Hepatocyte (in vitro differentiated cells): ENCODE data around the gene PLA2G4D. TPM values are rescaled to one million over a fixed set of nuclear protein-coding genes. Genes with fewer than 3 reads are reported as not detected.

ENCODE experiments used
- DNase-seq: peaks from one replicate; pipeline ENCODE4 v3.0.0-alpha.2; 2016; ENCODE audit warnings: low spot score
- H2AFZ ChIP-seq: fragments of 200-600 bp; sonication (generic); 2 replicates; pipeline ENCODE4 v1.6.0; 2016; ENCODE audit warnings: antibody characterized with exemption, mild to moderate bottlenecking
- H3K27ac ChIP-seq: fragments of 200-600 bp; sonication (generic); 2 replicates; pipeline ENCODE4 v1.5.1; 2016; ENCODE audit warnings: mild to moderate bottlenecking
- H3K27me3 ChIP-seq: fragments of 200-600 bp; sonication (generic); 2 replicates; pipeline ENCODE4 v1.6.1; 2016
- H3K36me3 ChIP-seq: fragments of 200-600 bp; sonication (generic); replicated peaks from 2 replicates; pipeline ENCODE4 v1.5.1; 2016; ENCODE audit warnings: low read depth; ENCODE audit not compliant: insufficient read depth
- H3K4me1 ChIP-seq: fragments of 200-600 bp; sonication (generic); 2 replicates; pipeline ENCODE4 v1.5.1; 2016; ENCODE audit warnings: mild to moderate bottlenecking, moderate library complexity; ENCODE audit not compliant: insufficient read depth
- H3K4me2 ChIP-seq: fragments of 200-600 bp; sonication (generic); 2 replicates; pipeline ENCODE4 v1.6.0; 2016
- H3K4me3 ChIP-seq: fragments of 200-600 bp; sonication (generic); 2 replicates; pipeline ENCODE4 v1.5.1; 2016; ENCODE audit warnings: mild to moderate bottlenecking
- H3K79me2 ChIP-seq: fragments of 200-600 bp; sonication (generic); 2 replicates; pipeline ENCODE4 v1.6.0; 2017; ENCODE audit warnings: mild to moderate bottlenecking
- H3K9me2 ChIP-seq: fragments of 200-600 bp; sonication (generic); replicated peaks from 2 replicates; pipeline ENCODE4 v1.6.0; 2017; ENCODE audit warnings: mild to moderate bottlenecking; ENCODE audit not compliant: insufficient read depth
- H3K9me3 ChIP-seq: fragments of 200-600 bp; sonication (generic); 2 replicates; pipeline ENCODE4 v1.5.1; 2016; ENCODE audit warnings: low read depth, mild to moderate bottlenecking
- H4K20me1 ChIP-seq: fragments of 200-600 bp; sonication (generic); 2 replicates; pipeline ENCODE4 v1.6.0; 2016; ENCODE audit warnings: mild to moderate bottlenecking; ENCODE audit not compliant: insufficient read depth, poor library complexity, severe bottlenecking
- CTCF ChIP-seq: fragments of 200-600 bp; sonication (generic); IDR thresholded peaks from 2 replicates; pipeline ENCODE4 v1.5.1; 2016; ENCODE audit warnings: antibody characterized with exemption, mild to moderate bottlenecking; ENCODE audit not compliant: poor library complexity
- EZH2 ChIP-seq: fragments of 200-600 bp; sonication (generic); IDR thresholded peaks from 2 replicates; pipeline ENCODE4 v1.6.1; 2016; ENCODE audit warnings: antibody characterized with exemption, mild to moderate bottlenecking, borderline replicate concordance
- EZH2phosphoT487 ChIP-seq: fragments of 200-600 bp; sonication (generic); IDR thresholded peaks from one replicate; pipeline ENCODE4 v1.6.1; 2018; ENCODE audit warnings: antibody characterized with exemption, mild to moderate bottlenecking, low read depth, moderate library complexity; ENCODE audit not compliant: unreplicated experiment, severe bottlenecking
- WGBS: methylation state at CpG from one replicate; pipeline ENCODE4 v1.1.6; 2016; ENCODE audit warnings: low lambda C conversion rate; ENCODE audit errors: missing lambda C conversion rate; 5-methylcytosine and 5-hydroxymethylcytosine counted together
- polyA plus RNA-seq: library from polyadenylated mRNA; unstranded; fragments of >200 nt; fragmentation: Nextera tagmentation; extraction: Ambion mirVana; gene quantifications from 2 replicates; pipeline ENCODE4 v1.2.1, GENCODE V29; 2016
- total RNA-seq: library from RNA; depleted of rRNA; stranded (reverse); fragments of >200 nt; gene quantifications from 2 replicates; pipeline ENCODE4 v1.2.3, GENCODE V29; 2014

The PLA2G4D gene
- total and polyA plus RNA-seq, 2 experiments from 2014 or later, result 0.17 TPM; not detected in 1

GRCh38 chr15:42102646-42103235 is 8.4 kb upstream of the PLA2G4D start:
- H2AFZ ChIP-seq, result no peak overlapping the region
- H4K20me1 ChIP-seq, result no peaks in the 10 kb centered on the region
- no peak overlapping the region for H3K27ac ChIP-seq
- TF ChIP-seq CTCF, result no peak
- no peak for TF ChIP-seq EZH2
- TF ChIP-seq EZH2phosphoT487, result no peak
- WGBS, result 87% methylated on average over 6 of the region's 6 CpGs
- H3K4me2 ChIP-seq, result no peak overlapping the region
- no peak for DNase-seq
- no peaks in the 10 kb centered on the region for H3K36me3 ChIP-seq
- no peak overlapping the region for H3K4me3 ChIP-seq
- H3K4me1 ChIP-seq, result no peaks in the 10 kb centered on the region
- no peaks in the 10 kb centered on the region for H3K9me3 ChIP-seq
- H3K27me3 ChIP-seq, result no peaks in the 10 kb centered on the region
- H3K79me2 ChIP-seq, result no peaks in the 10 kb centered on the region
- no peaks in the 10 kb centered on the region for H3K9me2 ChIP-seq

- H3K4me1 ChIP-seq, result no peaks in the 10 kb centered on the region
- WGBS, result 71% methylated on average over 1 of the region's 1 CpG
- H3K9me3 ChIP-seq, result no peaks in the 10 kb centered on the region
- H3K36me3 ChIP-seq, result no peaks in the 10 kb centered on the region
- H3K9me2 ChIP-seq, result no peaks in the 10 kb centered on the region
- no peaks in the 10 kb centered on the region for H3K27me3 ChIP-seq
- TF ChIP-seq EZH2phosphoT487 (no peak), CTCF (no peak), EZH2 (no peak)
- no peaks in the 10 kb centered on the region for H4K20me1 ChIP-seq
- H3K4me2 ChIP-seq, result no peak overlapping the region
- H2AFZ ChIP-seq, result no peak overlapping the region
- no peaks in the 10 kb centered on the region for H3K79me2 ChIP-seq
- no peak overlapping the region for H3K4me3 ChIP-seq
- no peak overlapping the region for H3K27ac ChIP-seq
- no peak for DNase-seq
These were observed 7.5 kb upstream of the PLA2G4D start for GRCh38 chr15:42101861-42102260.

GRCh38 chr15:42100021-42100800 is 5.8 kb upstream of the PLA2G4D start:
- Histone ChIP-seq H4K20me1 (no peaks in the 10 kb centered on the region), H3K36me3 (no peaks in the 10 kb centered on the region), H3K4me3 (no peak overlapping the region), H3K9me3 (no peaks in the 10 kb centered on the region), H3K4me1 (no peaks in the 10 kb centered on the region), H3K4me2 (no peak overlapping the region), H2AFZ (no peak overlapping the region), H3K27me3 (no peaks in the 10 kb centered on the region), H3K27ac (no peak overlapping the region), H3K79me2 (no peaks in the 10 kb centered on the region), H3K9me2 (no peaks in the 10 kb centered on the region)
- DNase-seq, result no peak
- 91% methylated on average over 8 of the region's 8 CpGs for WGBS
- TF ChIP-seq EZH2phosphoT487 (no peak), EZH2 (no peak), CTCF (no peak)
